ENCODE data around the gene TNFRSF13B.
"Not testable (repeated sequence)": the region's sequence is repeated elsewhere in the genome, so short reads cannot be mapped to it uniquely, and the experiment has no call there.

Gene TNFRSF13B

DNA sequence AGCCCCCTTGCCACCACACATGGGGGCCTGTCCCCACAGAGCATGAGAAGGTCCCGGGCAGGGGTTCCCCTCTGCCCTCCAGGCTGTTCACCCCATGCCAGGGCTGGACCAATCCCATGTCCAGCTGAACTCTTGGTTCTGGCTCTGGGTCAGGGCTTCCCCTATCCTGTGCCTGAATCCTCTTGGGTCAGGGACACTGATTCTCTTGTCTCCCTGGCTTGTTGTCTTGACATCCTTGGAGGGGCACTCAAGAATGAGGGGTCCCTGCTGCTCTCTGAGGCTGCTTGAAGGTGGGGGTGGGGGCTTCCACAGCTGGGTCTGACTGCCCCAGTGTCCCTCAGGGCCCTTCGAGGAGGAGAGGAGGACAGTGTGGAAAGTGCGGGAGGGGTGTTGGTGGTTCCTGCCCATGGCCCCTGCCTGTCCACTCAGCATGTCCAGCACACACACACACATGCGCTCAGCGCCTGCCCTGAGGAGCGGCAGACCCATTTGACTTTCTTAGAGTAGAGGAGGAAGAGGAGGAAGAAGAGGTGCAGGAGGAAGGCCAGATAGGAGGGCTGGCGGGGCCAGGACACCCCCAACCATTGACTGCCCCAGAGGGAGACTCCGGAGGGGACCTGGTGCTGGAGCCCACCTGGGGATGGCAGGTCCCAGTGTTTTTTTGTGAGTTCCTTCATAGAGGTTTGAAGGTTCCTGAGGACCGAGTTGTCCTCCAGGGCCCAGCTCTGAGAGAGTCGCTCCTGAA lies 47.0 kb downstream of the TNFRSF13B start:
- no peak for DNase-seq

DNA sequence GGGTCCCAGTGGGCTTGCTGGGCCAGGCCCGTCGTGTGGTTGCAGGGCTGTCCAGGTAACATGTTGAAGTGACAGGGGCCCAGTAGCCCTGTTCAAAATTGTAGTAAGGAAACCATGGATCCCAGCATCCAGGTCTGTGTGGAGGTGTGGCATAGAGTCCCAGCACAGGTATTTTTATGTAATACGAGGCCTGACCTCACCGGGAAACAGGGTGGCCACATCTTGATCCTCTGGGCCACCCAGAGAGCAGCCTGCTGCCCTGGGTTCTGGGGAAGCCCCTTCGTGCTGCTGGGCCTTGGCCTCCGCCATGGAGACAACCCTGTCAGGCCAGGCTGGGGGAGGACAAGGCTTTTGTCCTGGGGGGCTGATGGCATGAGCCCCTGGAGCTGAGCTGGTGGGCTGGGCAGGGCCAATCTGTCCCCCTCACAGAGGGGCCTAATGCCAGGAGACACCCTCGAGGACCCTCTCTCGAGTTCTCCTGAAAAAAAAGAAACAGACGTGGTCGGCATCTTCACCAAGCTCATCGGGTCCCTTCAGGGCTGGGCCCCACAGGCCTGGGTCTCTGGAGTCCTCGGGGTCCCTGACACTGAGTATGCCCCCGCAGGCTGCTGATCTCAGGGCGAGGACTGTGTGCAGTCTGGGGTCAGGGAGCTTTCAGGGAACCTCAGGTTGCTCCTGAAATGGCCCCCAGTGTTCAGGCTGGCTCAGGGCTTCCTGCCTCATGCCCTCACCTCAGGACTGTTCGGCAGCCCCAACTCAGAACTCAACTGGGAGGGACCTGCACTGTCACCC lies 47.8 kb downstream of the TNFRSF13B start:
- DNase-seq = no peak

DNA sequence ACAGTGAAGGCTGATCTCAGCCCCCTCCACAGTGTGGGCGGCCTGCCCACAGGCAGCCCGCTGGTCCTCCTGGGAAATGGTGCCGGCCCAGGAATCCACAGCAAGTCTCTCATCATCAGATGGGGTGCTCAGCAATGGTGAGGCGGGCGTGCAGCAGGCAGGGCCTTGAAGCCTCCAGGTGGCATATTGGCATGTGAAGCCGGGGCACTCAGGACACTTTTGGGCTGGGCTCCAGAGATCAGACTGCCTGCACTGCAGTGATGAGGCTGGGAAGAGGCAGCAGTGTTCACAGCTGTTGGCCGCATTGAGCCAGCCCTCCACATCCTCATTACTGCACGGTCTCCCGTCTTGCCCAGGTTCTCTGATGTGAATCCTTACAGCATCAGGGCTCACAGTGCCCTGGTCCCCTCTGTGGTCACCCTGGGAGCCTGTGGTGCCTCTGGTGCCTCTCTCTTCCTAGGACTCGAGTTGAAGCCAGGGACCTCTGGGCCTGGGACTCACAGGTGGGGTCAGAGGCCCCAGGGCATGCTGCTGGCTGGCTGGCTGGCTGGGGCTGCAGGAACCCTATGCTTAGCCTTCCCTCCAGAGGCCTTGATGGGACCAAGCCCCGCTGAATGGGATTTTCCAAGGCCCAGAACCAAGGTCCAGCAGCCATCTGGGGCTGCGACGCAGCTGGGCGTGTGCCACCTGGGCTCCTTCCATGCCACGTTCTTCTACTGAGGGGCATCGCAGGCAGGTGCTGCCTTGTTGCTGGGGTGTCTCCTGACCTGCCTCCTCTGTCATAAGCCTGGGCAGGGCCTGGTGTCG lies 48.6 kb downstream of the TNFRSF13B start:
- no peak for DNase-seq

DNA sequence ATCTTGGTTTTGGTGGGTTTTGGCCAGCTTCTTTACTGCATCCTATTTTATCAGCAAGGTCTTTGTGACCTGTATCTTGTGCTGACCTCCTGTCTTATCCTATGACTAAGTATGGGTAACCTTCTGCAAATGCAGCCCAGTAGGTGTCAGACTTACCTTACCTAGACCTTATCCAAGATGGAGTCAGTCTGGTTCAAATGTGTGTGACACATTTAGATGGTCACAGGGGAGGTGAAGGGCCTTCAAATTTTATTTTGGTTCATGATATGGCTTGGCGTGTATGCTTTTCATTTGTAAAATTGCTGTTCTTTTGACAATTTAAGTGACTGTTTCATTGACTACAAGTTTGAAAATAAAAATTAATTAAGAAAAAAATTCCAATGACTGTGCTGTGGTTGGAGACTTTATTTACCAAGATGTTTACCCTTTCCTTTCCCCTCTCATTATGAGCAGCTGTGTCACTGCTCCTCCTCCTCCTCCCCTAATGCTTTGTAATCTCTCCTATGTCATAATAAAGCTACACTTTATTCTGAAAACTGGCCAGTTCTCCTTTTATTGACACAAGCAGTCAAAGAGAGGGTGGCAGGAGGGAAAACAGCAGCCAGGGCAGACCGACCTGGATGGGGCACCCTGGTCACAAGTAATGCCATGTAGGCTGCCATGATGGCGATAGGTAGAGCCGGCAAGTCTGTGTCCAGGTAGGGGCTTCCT lies 49.4 kb downstream of the TNFRSF13B start:
- no peak for DNase-seq

DNA sequence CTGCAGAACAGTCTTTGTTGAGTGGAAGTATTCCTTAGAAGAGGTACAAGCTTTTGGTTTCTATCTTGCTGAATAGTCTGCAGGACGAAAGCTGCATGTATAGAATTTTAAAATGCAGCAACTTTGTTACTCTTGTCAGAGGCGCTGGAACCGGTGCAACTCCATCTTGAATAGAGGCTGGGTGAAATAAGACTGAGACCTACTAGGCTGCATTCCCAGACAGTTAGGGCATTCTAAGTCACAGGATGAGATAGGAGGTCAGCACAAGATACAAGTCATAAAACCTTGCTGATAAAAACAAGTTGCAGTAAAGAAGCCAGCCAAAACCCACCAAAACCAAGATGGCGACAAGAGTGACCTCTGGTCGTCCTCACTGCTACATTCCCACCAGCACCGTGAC lies 50.5 kb downstream of the TNFRSF13B start:
- not testable (repeated sequence) for DNase-seq

DNA sequence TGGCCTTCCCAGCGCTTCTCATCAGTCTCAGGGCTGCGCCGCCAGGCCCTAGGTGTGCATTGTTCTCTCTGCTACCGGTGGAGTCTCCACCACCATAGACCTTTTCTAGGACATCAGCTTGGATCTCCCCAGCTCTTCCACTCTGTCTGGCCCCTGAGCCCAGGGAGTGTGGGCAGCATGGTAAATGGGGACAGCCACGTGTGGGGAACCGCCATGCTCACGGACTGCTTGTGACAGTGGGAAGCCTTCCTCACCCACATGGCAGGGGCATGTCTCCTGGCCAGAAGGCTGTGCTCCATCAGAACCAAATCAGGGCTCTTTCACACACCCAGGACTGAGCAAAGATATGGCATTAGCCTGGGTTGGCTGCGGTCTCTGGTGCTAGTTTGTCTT lies 51.3 kb downstream of the TNFRSF13B start:
- no peak for DNase-seq

DNA sequence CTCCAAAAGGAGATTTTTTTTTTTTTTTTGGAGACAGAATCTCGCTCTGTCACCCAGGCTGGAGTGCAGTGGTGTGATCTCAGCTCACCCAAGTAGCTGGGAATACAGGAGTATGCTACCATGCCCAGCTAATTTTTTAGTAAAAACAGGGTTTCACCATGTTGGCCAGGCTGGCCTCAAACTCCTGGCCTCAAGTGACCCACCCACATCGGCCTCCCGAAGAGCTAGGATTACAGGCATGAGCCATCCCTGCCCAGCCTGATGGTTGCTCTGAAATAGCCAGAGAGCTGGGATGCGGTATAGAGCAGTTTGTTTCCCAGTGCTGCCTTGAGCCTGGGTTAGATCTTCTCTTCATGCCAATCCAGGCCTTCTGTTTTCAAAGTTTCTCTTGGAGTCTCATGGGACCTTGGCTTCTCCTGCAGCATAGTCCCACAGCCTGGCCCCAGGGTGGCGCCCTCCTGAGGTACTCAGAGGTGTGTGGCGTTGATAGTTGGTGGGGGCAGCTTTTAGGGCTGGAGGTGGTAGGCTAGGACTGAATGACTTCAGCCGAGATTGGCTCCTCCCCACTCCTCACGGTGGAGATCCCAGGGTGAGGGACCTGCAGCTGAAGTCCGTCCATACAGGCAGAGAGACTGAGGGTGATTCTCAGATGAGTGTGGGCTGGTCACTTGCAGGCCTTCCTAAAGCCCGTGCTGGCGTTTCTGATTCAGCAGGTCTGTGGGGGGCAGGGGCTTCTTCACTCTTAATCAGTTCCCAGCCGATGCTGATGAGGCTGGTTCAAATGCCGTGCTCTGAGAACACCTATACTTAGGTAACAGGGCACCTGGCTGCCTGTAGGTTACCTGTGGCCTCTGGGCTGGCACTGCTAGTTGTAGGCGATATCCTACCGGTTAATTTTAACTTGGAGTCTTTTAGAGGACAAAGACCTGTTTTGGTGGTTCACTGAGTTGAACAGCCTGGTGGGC lies 52.0 kb downstream of the TNFRSF13B start:
- DNase-seq = no peak

DNA sequence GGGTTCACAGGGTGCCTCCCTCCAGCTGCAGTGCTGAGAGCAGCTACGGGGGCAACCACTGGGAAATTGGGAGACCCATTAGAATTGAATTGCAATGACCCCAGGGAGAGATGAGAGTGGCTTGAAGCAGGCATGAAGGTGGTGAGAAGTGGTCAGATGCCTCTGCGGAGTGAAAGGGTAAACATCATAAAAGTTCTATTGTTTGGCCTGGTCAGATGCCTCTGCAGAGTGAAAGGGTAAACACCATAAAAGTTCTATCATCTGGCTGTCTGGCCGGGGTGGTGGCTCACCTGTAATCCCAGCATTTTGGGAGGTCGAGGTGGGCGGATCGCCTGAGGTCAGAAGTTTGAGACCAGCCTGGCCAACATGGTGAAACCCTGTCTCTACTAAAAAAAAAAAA lies 53.5 kb downstream of the TNFRSF13B start:
- no peak for DNase-seq

DNA sequence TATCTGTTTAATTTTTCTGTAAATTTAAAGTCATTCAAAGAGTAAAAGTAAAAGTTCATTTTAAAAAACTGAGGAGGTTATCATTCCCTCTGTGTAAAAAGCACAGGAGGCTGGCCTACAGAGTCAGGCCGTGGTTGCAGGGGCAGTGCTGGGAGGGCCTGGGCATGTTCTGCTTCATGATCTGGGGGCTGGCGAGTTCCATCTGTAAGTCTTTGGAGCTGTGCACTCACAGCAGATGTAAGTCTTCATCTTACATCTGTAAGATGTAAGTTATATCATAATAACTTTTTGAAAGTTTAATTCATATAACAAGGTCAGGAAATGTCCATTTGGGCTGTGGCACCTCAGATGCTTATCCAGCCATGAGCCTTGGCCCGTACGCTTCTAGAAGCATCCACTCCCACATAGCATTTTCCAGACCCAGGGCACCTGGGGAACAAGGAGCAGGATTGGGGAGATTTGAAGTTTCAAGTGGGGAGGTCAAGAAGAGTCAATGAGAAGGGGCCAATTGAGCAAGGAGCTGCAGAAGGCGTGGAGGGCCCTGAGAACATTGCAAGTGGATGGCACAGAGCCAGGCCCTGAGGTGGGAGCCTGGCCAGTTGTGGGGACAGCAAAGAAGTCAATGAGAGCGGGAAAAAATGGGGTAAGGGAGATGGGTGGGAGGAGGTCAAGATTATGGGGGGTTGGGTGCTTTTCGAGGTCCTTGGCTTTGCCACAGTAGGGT lies 54.1 kb downstream of the TNFRSF13B start:
- DNase-seq = no peak

DNA sequence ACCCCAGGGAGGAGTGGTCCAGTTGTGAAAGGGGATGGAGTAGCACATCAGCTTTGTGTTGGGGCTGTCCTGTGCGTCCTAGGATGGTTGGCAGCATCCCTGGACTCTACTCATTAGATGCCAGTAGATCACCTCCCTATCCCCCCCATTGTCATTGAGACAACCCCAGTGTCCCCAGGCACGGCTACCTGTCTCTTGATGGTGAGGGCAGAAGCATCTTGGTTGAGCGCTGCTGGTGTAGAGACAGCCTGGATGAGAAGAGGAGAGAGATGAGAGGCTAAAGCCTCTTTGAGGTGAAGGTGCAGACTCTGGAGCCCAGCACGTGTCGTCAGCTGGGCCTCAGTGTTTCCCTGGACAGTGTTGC lies 55.4 kb downstream of the TNFRSF13B start:
- DNase-seq = no peak

DNA sequence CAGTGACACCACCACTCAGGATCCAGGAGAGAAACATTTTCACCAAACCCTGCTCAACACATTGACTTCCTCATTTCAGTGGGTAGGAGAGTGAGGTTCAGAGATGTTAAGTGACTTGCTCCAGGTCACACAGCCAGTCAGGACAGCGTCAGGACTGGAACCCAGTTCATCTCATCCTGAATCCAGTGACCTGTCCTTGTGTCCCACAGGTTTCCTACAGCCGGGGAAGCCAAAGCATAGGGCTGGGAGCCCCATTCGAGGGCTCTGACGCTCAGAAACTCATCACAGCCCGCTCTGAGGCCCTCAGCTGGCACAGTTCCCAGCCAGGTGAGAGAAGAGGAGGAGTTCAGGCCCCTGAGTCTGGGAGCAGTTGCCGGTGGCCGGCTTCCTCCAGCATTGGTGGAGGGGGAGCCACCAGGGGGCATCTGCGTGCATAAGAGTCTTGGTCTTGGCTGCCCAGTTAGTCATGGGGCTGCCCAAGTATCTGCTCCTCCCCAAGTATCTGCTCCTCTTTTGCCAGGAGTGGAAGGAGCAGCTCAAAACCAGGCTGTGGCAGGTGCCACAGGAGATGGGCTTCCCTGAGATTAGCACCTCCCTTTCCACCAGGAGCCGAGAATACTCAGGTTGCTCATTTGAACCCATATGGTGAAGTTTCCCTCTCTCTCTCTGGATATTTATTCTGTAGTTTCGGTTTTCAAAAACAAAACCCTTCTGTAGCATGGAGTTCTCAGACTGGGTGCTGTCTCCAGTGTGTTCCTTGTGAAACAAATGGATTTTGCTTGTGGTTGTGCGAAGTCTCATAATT lies 56.0 kb downstream of the TNFRSF13B start:
- peak; percentile 85 for DNase-seq

DNA sequence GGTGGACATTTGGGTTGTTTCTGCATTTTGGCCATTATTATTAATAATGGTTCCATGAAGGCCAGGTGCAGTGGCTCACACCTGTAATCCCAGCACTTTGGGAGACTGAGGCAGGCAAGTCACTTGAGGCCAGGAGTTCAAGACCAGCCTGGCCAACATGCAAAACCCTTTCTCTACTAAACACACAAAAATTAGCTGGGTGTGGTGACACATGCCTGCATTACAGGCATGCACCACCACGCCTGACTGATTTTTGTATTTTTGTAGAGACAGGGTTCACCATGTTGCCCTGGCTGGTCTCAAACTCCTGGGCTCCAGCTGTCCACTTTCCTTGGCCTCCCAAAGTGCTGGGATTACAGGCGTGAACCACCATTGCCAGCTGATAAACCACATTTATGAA lies 58.5 kb downstream of the TNFRSF13B start:
- DNase-seq = no peak

DNA sequence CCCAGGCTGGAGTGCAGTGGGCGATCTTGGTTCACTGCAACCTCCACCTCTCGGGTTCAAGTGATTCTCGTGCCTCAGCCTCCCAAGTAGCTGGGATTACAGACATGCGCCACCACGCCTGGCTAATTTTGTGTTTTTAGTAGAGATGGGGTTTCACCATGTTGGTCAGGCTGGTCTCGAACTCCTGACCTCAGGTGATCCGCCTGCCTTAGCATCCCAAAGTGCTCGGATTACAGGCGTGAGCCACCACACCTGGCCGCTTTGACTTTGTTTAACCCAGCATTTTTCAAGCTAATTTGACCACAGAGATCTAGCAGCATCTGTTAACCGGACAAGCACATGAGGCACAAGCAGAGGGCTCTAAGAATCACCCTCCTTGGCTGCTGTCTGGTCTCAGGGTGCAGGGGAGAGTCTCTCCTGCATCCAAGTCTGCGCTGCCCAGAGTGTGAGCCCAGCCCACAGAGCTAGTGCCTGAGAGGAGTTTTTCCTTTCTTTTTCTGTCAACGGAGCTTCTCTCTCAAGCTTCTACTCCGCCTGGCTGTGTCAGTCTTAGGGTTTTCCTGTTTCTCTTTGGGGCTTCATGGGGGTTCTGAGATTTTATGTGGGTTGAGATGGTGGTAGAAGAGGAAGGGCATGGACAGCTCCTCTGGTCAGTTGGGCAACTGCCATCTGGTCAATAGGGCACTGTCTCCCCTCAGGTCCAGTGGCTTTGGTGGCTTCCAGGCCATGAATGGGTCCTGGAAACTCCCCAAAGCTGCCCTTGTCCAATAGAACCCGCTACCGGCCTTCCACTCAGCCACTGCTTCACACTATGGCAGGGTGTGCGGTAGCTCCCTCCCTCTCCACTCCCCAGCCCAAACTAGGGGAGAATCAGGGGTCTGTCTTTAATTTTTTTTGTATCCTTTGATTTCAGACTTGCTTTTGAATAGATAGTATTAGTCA lies 59.6 kb downstream of the TNFRSF13B start:
- no peak for DNase-seq

DNA sequence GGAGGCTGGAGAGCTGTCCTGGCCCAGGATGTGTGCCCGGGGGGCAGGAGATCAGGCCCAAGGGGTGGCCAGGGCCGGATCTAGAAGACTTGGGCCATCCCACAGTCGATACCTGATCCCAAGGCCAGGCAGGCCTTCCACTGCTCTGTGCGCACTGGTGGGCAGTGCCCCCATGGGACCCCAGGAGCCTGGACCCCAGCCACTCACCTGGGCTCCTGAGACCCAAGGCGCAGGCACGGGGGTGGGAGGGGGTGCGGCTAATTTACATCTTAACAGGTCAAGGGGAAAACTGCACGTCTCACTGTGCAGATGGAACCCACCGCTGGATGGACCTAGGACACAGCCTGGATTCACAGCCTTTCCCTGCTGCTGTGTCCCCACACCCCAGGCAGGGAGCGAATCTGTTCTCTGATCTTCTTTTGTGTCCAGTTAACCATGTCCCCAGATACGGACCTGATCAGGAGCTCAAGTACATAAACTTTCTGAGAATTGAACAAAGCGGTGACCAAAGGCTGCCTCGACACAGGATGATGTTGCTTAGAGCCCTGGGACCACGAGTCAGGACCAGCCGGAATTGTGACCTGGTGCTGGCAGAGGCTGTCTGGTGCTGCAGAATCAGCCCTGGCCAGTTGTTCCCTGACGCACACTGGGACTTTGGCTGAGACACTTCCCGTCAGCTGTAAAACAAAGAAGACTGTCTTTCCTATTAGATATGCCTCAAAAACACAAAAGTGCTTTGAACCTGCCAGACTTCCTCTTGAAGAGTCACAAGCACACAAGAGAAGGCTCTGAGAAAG lies 60.6 kb downstream of the TNFRSF13B start:
- no peak for DNase-seq

DNA sequence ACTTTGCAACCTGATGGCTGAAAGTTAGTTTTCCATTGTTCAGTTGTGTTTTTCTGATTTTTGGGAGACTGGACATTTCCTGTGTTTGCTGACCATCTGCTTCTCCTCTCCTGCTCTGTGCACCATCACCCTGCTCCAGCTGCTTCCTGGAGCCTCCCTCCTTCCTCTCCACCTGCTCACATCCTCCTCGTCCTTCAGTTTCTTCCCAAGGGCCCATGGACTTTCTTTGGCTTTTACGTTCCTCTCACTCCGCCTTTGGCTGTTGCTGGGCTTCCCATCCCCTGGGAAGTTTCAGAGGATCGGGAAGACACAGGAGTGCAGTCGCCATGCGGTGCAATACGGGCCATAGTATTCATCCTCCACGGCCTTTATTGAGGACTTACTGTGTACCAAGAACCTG lies 61.6 kb downstream of the TNFRSF13B start:
- DNase-seq = no peak

DNA sequence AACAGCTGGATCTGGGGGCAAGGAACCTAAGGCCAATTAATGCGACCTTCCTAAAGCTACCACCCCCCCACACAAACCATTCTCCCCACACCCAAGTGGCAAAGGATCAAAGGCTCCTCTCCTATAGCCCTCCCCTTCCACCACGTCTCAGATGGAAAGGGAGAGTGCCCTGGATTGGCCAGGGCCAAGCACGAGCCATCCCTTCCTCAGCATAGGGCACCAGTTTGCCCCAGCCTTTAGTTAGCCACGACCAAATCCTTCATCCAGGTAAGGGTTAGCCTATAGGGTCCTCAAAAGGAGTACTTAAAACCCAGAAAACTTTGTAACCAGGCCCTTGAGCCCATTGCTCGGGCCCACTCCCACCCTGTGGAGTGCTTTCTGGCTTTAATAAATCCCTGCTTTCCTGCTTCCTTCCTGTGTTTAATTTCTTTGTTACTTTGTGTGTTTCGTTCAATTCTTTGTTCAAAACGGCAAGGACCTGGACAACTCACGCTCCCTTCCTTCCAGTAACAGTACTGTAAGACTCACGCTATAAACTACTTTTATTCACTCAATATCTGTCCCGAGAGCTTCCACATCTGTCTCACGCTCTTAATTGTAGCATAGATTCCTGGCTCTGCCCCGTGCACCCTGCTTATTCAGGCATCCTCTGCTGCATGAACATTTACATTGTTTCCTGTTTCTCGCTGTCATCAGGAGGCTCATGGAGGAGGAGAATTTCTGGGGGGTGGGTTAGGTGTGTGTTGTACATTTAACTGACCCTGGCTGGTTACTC lies 62.3 kb downstream of the TNFRSF13B start:
- DNase-seq = no peak

DNA sequence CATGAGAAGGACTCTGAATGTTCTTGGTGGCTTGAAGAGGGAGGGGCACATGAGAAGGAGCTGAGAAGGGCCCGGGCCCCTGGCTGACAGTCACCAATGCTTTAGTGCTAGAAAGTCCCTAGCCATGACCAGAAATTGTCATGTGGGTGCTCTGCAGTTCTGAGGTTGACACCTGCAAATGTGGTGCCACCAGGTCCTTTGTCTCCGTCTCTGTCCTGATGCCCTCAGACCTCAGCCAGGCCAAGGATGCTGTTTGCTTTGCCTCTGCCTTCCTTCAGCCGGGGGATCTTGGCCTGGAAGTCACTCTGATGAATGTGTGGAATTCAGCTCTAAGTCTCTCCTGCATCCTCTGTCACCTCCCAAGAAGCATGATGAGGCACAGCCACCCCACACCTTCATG lies 63.6 kb downstream of the TNFRSF13B start:
- no peak for DNase-seq

All from NCI-H510A (cell line).